HG03571 (cell line): ENCODE data around the gene DEAF1.
"Not testable (repeated sequence)": the region's sequence is repeated elsewhere in the genome, so short reads cannot be mapped to it uniquely, and the experiment has no call there.

Experiments
- ATAC-seq: cut with Tn5 transposase; IDR thresholded peaks from one replicate; pipeline ENCODE4 v1.9.1; 2021; ENCODE audit not compliant: unreplicated experiment

Gene DEAF1

DNA sequence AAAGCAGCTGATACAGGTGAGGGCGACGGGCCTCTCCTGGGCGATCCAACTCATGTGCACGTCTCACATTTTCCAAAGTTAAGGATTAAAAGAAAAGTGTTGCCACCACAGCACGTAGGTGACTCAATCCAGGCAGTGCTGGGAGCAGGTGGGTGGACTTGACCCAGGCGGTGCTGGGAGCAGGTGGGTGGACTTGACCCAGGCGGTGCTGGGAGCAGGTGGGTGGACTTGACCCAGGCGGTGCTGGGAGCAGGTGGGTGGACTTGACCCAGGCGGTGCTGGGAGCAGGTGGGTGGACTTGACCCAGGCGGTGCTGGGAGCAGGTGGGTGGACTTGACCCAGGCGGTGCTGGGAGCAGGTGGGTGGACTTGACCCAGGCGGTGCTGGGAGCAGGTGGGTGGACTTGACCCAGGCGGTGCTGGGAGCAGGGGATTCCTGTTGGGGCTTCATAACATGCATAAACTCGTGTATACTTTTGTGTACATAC, 47.3 kb downstream of the DEAF1 start:
- not testable (repeated sequence) for ATAC-seq

DNA sequence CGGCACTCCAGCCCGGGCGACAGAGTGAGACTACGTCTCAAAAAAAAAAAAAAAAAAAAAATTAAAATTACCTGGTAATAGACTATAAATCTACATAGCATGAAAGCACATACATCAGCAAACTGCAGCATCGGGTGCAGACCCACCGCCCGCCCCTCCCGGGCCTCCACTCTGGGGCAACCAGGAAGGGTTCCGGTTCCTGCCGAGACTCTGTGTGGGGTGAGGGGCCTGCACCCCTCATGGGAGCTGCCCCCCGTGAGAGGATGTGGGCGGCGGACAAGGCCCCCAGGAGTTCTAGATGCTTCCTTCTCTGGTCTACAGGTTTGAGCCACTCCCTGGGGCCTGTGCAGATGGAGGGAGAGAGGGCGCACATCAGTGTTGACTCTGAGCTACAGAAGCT, 48.8 kb downstream of the DEAF1 start:
- ATAC-seq: no peak

DNA sequence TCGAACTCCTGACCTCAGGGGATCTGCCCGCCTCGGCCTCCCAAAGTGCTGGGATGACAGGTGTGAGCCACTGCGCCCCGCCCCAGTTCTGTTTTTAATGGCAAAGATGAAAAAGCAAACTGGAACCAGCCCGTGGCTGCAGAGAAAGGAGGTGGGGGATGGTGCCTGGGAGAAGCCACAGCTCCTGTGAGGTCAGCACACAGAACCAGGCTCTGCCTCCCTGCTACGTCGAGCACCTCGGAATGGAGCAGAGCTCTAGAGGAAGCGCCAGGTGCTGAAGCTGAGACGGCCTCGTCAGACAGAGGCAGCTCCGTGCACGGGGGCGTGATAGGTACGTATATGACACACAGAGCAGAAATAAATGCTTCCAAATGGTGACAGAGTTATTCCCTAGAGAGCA, 49.5 kb downstream of the DEAF1 start:
- no peak for ATAC-seq

DNA sequence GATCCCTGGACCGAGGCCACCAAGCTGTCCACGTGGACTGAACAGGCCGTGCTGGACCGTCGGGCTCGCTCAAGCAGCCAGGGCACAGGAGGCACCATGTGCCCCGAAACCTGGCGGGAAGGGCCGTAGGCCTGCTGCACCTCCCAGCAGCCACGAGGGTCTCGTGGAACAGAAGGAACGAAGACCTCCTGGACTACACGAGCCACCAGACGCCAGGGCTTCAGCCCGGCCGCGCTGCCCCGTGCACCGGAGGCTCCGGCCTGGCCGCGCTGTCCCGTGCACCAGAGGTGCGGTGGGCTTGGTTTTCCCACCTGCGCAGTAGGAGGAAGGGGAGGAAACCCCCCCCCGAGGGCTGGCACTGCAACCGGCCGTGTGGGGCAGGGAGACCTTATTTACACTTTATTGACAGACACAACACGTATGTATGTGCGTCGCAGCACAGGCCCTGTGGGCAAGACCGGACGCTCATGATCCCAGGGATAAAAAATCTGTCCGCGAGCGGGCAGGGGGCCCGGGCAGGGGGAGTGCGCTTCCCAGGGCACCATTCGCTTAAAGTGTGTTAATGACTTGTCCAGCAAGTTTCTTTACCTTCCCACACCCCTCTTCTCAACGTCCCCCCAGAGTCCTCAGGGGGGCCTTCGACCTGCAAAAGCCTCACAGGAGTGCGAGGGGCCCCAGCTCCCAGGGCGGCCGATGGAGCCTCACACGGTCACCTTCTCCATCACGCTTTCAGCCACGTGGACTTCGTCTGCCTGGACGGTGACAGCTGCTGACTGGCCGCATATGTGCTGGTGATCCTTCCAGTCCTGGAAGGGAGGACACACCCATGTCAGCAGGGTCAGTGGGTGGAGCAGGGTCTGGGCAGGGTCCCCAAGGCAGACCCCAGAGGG, 50.9 kb downstream of the DEAF1 start:
- no peak for ATAC-seq

DNA sequence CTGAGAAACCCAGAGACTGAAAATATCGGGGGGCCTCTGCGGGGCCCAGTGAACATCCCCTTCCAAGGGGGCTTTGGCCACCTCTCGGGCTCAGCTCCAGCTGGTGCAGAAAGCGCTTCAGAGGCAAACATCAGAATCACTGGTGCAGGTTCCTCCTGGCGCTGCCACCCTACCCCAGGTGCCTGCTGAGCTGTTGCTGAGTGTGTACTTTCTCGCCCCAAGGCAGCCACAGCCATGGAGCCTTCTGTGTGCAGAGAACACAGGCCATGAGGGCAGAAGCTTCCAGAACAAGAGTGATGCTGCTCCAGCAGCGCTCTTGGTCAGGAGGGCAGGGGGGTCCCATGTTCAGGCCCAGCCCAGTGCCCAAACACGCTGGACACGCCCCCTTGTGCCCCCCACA, 51.7 kb downstream of the DEAF1 start:
- no peak for ATAC-seq

DNA sequence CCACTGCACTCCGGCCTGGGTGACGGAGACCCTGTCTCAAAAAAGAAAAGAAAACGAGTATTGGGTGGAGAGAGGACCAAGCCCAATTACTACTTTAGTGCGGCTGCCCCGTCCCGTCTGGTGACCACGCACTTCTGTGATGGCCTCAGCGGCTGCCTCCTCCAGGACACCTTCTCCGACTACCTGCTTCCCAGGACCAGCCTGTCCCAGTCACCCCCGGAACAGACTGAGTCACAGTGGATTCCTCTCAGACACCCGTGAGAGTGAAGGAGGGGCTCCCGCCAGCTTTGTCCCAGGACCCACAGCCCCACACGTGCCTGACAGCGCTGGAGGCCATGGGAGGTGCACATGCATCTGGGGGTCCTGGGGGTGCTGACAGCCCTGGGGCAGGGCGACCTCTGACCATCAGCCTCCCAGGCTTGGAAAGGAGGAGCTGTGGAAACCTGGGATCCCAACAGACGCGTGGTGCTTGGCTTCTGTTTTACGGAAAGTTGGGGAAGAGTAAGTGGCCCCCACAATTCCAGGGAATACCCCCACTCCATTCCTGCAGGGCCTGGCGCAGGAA, 53.1 kb downstream of the DEAF1 start:
- ATAC-seq: no peak

DNA sequence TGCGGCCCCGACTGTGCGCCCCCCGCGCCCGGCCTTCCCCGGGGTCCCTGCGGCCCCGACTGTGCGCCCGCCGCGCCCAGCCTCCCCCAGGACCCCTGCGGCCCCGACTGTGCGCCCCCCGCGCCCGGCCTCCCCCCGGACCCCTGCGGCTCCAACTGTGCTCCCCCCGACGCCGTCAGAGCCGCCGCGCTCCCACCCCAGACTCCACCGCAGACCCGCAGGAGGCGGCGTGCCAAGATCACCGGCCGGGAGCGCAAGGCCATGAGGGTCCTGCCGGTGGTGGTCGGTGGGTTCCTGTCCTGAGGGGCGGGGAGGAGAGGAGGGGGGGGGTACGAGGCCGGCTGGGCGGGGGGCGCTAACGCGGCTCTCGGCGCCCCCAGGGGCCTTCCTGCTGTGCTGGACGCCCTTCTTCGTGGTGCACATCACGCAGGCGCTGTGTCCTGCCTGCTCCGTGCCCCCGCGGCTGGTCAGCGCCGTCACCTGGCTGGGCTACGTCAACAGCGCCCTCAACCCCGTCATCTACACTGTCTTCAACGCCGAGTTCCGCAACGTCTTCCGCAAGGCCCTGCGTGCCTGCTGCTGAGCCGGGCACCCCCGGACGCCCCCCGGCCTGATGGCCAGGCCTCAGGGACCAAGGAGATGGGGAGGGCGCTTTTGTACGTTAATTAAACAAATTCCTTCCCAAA, 54.9 kb downstream of the DEAF1 start:
- ATAC-seq: no peak

DNA sequence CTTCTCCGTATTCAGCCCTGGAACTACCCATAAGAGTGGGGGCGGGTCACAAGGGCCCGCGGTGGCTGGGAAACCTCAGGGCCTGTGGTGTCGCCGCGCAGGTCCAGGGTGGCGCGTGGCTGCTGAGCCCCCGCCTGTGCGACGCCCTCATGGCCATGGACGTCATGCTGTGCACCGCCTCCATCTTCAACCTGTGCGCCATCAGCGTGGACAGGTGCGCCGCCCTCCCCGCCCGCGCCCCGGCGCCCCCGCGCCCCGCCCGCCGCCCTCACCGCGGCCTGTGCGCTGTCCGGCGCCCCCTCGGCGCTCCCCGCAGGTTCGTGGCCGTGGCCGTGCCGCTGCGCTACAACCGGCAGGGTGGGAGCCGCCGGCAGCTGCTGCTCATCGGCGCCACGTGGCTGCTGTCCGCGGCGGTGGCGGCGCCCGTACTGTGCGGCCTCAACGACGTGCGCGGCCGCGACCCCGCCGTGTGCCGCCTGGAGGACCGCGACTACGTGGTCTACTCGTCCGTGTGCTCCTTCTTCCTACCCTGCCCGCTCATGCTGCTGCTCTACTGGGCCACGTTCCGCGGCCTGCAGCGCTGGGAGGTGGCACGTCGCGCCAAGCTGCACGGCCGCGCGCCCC, 55.6 kb downstream of the DEAF1 start:
- ATAC-seq: no peak

DNA sequence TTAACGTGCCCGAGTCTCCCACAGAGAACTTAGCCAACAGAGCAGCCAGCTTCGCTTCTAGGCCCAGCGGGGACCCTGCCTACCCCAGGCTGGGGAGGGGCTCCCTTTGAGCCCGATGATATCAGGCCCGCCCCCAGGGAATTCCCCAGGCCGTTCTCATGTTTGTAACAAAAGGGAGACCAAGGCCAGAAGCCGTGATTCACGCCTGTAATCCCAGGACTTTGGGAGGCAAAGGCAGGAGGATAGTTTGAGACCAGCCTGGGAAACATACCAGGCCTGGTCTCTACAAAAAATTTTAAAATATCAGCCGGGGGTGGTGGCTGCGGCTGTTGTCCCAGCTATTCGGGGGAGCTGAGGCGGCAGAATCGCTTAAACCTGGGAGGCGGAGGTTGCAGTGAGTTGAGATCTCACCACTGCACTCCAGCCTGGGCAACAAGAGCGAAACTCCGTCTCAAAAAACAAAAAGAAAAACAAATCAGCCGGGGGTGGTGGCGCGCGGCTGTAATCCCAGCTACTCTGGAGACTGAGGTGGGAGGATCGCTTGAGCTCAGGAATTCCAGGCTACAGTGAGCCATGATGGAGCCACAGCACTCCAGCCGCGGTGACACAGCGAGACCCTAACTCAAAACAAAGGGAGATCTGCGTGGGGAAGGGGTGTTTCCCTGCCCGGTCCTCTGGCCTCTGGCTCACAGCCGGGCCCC, 56.2 kb downstream of the DEAF1 start:
- no peak for ATAC-seq

DNA sequence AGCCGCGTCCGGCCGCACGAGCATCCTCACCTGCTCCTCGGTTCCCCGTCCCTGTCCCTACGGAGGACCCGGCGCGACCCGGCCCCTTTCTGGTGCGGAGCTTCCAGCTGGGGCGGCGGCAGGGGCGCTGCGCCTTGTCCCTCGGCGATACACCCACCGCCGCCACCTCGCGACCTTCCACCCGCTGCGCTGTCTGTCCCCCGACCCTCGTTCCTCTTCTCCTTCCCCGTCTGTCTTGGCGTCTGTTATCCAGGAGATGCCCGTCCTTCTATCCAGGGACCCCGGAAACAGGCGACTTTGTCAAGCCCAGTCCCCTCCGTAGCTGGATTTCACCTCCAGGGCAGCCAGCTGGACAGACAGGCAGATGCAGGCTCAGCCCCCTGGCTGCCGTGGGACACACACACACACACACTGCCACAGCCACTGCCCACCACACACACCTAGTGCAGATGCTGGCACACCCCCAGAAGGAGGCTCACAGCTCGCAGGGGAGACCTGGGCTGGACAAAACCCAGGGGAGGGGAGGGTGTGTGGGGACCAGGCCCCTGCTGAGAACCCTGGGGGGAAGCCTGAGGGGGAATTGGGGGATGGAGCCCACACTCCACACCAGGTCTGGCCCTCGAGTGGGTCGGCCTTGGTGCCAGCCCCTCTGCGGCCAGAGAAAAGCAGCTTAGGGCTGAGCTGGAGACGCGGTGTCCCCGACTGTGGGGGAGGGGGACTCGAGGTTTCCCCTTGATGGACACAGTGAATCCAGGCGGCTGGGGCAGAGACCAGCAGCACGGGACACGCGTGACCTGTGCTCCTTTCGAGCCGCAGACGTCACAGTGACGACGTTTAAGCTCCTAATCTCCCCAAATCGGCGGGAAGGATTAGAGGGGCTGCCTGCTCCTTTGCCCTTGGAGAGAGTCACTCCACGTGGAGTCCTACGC, 57.2 kb downstream of the DEAF1 start:
- no peak for ATAC-seq

DNA sequence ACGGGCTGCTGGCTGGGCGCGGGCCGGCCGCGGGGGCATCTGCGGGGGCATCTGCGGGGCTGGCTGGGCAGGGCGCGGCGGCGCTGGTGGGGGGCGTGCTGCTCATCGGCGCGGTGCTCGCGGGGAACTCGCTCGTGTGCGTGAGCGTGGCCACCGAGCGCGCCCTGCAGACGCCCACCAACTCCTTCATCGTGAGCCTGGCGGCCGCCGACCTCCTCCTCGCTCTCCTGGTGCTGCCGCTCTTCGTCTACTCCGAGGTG, 57.8 kb downstream of the DEAF1 start:
- no peak for ATAC-seq

DNA sequence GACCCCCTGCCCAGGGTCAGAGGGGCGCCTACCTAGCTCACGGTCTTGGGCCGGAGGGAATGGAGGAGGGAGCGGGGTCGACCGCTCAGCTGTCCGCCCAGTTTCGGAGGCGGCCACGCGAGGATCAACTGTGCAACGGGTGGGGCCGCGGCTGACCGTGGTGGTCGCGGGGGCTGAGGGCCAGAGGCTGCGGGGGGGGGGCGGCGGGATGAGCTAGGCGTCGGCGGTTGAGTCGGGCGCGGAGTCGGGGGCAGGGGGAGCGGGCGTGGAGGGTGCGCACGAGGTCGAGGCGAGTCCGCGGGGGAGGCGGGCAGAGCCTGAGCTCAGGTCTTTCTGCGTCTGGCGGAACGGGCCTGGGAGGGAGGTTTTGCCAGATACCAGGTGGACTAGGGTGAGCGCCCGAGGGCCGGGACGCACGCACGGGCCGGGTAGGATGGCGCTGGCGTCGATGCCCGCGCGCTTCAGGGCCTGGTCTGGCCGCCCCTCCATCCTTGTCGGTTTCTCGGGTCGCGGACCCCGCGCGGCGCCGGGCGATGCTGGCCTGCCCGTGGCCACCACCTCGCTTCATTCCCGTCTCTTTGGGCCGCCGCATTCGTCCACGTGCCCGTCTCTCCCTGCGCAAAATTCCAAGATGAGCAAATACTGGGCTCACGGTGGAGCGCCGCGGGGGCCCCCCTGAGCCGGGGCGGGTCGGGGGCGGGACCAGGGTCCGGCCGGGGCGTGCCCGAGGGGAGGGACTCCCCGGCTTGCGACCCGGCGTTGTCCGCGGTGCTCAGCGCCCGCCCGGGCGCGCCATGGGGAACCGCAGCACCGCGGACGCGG, 58.3 kb downstream of the DEAF1 start, which contains the start of gene DRD4:
TSS of gene DRD4 (plus strand) at position 759 of the 822 bp plus-strand sequence. CDS start at position 795, 36 bp downstream.
- ATAC-seq: no peak

DNA sequence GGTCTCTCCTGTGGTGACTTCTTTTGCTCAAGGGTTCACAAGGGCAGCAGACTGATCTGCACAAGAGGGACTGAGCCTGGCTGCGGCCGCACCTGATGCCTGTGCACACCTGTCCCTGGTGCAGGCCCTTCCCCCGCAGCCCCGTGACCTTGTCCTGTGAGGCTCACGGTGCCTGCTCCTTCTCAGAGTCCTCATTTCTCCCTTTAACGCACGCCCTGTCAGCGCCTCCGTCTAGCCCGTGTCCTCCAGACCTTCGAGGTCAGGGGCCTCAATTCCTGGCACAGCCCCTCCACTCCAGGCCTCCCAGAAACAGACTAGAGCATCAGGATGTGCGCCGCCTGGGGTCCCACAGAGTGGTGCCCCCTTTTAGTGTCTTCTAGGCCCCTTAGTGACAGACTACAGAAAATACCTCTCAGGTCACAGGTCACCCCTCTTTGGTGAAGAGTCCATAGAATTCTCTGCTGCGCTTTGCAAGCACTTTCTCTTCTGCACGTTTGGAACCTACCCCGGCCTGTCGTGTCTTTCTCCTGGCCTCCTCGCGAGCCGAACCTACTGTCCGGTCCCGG, 59.0 kb downstream of the DEAF1 start:
- no peak for ATAC-seq

DNA sequence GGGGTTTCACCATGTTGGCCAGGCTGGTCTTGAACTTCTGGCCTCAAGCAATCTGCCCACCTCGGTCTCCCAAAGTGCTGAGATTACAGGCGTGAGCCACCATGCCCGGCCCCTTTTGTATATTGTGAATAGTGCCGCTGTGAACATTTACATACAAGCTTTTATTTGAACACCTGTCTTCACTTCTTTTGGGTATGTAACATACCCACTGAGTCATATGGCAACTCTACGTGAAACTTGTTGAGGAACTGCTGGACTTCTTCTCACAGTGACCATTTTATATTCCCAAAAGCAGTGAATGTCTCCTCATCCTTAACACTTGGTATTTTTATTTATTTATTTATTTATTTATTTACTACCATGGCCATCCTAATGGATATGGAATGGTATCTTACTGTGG, 64.2 kb downstream of the DEAF1 start:
- no peak for ATAC-seq

DNA sequence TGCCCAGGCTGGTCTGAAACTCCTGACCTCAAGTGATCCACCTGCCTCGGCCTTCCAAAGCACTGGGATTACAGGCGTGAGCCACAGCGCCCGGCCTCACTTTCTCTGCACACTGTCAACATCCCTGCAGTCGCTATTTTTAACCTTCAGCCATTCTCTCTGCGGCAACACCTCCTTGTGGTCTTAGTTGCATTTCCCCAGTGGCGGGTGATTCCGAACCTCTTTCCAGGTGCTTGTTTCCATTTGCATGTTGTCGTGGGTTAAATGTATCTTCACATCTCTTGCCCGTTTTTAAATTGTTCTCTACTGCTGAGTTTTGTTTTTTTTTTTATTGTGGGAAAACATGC, 65.8 kb downstream of the DEAF1 start:
- no peak for ATAC-seq

DNA sequence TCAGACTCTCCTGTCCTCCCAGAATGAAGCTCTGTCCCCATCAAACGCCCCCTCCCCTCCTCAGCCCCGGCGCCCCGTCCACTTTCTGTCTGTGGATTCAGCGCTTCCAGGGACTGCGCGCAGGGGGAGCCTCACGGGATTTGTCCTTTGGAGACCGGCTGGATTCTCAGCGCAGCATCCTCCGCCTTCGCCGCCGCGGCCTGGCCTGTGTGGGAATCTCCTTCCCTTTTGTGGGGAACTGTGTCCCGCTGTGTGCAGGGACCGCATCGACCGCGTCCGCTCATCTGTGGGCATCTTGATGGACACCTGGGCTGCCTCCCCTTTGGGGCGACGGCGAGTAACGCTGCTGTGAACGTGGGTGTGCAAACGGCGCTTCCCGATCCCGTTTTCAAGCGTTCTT, 67.0 kb downstream of the DEAF1 start:
- no peak for ATAC-seq

DNA sequence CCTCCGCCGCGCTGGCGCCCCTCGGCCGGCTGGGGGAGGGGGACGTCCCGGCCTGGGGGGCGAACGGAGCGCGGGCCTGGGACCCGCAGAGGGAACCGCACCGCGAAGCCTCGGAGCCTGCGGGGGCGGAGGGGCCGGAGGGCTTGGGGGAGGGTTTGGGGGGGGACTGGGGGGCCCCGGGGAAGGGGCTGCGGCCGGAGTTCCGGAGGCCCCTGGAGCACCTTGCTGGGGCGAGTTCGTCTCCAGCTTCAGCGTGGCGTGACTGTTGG, 67.8 kb downstream of the DEAF1 start:
- no peak for ATAC-seq

DNA sequence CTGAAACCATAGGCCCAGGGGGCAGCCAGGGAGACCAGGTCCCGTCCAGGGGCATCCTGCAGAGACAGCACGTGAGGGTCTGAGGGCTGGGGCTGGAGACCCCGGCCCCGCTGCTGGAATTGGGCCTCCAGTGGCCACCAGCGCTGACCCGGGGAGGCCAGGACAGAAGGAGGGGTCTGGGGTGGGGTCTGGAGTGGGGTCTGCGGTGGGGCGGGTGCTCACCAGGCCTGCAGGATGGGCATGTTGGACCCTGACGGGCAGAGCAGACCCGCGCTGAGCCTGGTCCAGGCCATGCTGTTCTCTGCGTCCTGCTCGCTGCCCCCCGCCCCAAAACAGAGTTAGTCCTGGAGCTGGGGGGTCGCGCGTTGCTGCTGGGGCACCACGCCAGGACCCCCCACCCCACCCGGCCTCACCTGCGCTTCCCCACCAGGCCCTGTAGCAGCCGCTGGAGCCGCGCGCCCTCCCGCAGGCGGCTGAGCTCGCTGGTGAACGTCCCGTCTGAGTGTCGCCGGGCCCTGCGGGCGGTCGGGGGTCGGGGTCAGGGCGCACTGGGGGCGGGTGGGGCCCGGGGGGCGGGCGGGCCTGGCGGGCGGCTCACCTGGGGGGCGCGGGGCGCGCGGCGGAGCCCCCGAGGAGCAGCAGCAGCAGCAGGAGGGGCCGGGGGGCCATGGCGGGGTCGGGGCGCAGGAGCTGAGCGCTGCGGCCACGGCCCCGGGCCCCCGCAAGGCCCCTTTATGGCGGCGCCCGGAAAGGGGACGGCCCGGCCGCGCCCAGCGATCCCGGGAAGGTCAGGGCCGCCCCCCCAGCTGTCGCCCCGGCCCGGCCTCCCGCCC, 68.3 kb downstream of the DEAF1 start, which contains the start of gene SCT:
TSS of gene SCT (minus strand) at position 707 of the 833 bp plus-strand sequence. CDS start at position 669, 38 bp downstream.
- no peak for ATAC-seq
